GM18868 (cell line): ENCODE results near the gene ABCD2.
"Not testable (repeated sequence)": the region's sequence is repeated elsewhere in the genome, so short reads cannot be mapped to it uniquely, and the experiment has no call there.

Source experiments
- ATAC-seq: cut with Tn5 transposase; IDR thresholded peaks from one replicate; pipeline ENCODE4 v1.9.1; 2021; ENCODE audit warnings: mild to moderate bottlenecking, moderate library complexity; ENCODE audit not compliant: unreplicated experiment

The ABCD2 gene

GRCh38 chr12:39544211-39544610, 75.4 kb downstream of the ABCD2 start:
- ATAC-seq: not testable (repeated sequence)

- ATAC-seq: no peak
These were observed 78.1 kb downstream of the ABCD2 start for GRCh38 chr12:39541471-39541870.

- no peak for ATAC-seq
These were observed 80.9 kb downstream of the ABCD2 start for GRCh38 chr12:39538679-39539104.

- ATAC-seq: no peak
These were observed 85.7 kb downstream of the ABCD2 start for GRCh38 chr12:39533951-39534350.

- no peak for ATAC-seq
These were observed 87.2 kb downstream of the ABCD2 start for GRCh38 chr12:39532448-39532847.

- ATAC-seq: no peak
These were observed 92.6 kb downstream of the ABCD2 start for GRCh38 chr12:39526974-39527373.

- not testable (repeated sequence) for ATAC-seq
These were observed 97.4 kb downstream of the ABCD2 start for GRCh38 chr12:39522167-39522566.

GRCh38 chr12:39510001-39510400, 109.6 kb downstream of the ABCD2 start:
- no peak for ATAC-seq

GRCh38 chr12:39505554-39505953, 114.0 kb downstream of the ABCD2 start:
- ATAC-seq: no peak

- ATAC-seq: no peak
These were observed 114.6 kb downstream of the ABCD2 start for GRCh38 chr12:39505023-39505422.

GRCh38 chr12:39503439-39503838, 116.2 kb downstream of the ABCD2 start:
- ATAC-seq: no peak

- ATAC-seq: no peak
These were observed 116.9 kb downstream of the ABCD2 start for GRCh38 chr12:39502726-39503125.
